Measurements from ENCODE around the gene HRAS. TPM values are rescaled to one million over a fixed set of nuclear protein-coding genes. Genes with fewer than 3 reads are reported as not detected.
A peak's percentile ranks its signal among the peaks of the same experiment; 100 is the strongest.

Gene HRAS
- polyA plus RNA-seq, 2 of the 4 experiments (the other 2 are of a cell fraction): 56.3 to 86.9 TPM

DNA sequence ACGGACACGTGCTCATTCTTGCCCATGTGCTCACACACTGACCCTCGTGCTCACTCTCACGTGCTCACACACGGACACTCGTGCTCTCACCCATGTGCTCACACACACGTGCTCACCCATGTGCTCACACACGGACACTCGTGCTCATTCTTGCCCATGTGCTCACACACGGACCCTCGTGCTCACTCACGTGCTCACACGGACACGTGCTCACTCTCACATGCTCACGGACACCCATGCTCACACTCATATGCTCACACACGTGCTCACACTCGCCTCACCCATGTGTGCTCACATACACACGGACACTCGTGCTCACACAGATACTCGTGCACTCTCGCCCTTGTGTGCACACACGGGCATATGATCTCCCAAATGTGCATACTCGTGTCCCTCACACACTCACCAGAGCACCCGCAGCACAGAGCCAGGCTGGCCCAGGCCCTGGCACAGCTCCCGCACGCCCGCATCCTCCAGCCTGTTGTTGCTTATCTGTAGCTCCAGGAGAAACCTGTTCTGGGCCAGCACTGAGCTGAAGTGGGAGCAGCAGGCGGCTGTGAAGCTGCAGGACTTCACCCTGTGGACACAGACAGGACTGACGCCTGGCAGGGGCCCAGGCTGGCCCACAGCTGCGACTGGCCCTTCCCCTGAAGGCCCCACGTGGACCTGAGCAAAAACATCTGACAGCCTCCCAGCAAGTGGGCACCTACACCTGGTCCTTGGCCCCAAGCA lies 37.6 kb downstream of the HRAS start:
- Histone ChIP-seq H3K4me1 (no peaks in the 10 kb centered on the region), H3K4me3 (no peak overlapping the region), H3K27ac (no peak overlapping the region), H3K4me2 (no peak overlapping the region), H3K9me3 (no peaks in the 10 kb centered on the region)
- WGBS (ENCODE audit: missing lambda C conversion rate): 96% methylated on average over 31 of the region's 31 CpGs
- FAIRE-seq (no peak), ATAC-seq (peak; percentile 4 to 6; a peak in 2 of 6 replicates), DNase-seq (ENCODE audit: low read depth in 1 of 2, low spot score in 1 of 2) (no peak)
- POLR2A ChIA-PET: interaction anchor here (0.9 to 1.3 kb wide), 2 partner anchors 9 to 101 kb away, joined by 3 to 7 read pairs; no protein-coding TSS in a partner anchor
- CTCF ChIA-PET: interaction anchor here (0.7 to 4.8 kb wide), 5 partner anchors 14 to 49 kb away, joined by 3 to 28 read pairs (median 4); no protein-coding TSS in a partner anchor
- no peak for TF ChIP-seq RFX5 (IDR thresholded peaks at IDR 0.05)
- no peak for TF ChIP-seq EHMT2 (IDR thresholded peaks at IDR 0.05; ENCODE audit: low read depth)
- TF ChIP-seq RNF2 (IDR thresholded peaks at IDR 0.05; ENCODE audit: borderline replicate concordance, low read depth): no peak
- TF ChIP-seq KDM1A (IDR thresholded peaks at IDR 0.05; ENCODE audit: low read depth): no peak
- no peak for TF ChIP-seq MAZ (IDR thresholded peaks at IDR 0.05; ENCODE audit: borderline replicate concordance, low read depth, low read length)
- no peak for TF ChIP-seq HEYL (CRISPR knock-in tag; IDR thresholded peaks at IDR 0.05)
- TF ChIP-seq ESRRA (IDR thresholded peaks at IDR 0.05; ENCODE audit: borderline replicate concordance, low read length): no peak
- no peak for TF ChIP-seq SMC3 (IDR thresholded peaks at IDR 0.05)
- TF ChIP-seq, protein P1, sequence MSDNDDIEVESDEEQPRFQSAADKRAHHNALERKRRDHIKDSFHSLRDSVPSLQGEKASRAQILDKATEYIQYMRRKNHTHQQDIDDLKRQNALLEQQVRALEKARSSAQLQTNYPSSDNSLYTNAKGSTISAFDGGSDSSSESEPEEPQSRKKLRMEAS (IDR thresholded peaks at IDR 0.05): no peak
- no peak for TF ChIP-seq HOXB5 (CRISPR knock-in tag; IDR thresholded peaks at IDR 0.05)

DNA sequence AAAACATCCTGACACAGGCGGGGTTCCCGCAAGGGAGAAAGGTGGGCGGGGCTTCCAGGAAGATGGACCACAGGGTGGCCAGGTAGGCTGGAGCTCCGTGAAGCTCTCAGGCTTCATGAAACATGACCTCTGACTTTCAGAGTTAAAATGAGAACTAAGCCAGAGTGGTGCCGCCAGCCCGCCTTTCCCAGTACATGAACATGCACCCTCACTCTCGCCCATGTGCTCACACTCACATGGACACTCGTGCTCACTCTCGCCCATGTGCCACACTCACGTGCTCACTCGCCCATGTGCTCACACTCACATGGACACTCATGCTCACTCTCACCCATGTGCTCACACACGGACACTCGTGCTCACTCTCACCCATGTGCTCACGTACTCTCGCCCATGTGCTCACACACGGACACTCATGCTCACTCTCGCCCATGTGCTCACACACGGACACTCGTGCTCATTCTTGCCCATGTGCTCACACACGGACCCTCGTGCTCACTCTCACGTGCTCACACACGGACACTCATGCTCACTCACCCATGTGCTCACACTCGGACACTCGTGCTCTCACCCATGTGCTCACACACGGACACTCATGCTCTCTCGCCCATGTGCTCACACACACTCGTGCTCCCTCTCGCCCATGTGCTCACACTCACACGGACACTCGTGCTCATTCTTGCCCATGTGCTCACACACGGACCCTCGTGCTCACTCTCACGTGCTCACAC lies 38.4 kb downstream of the HRAS start:
- TF ChIP-seq EHF (CRISPR knock-in tag; IDR thresholded peaks at IDR 0.05) (no peak), NFE2L2 (conservative IDR thresholded peaks at IDR 0.05; ENCODE audit: low read length) (no peak), EHMT2 (IDR thresholded peaks at IDR 0.05; ENCODE audit: low read depth) (no peak), NR3C1 (IDR thresholded peaks at IDR 0.05) (no peak), CEBPB (IDR thresholded peaks at IDR 0.05) (no peak), TP53 (CRISPR knock-in tag; IDR thresholded peaks at IDR 0.05) (no peak), RCOR1 (IDR thresholded peaks at IDR 0.05; ENCODE audit: low read depth, low read length) (no peak), JUNB (IDR thresholded peaks at IDR 0.05) (no peak), RAD21 (conservative IDR thresholded peaks at IDR 0.05 in 1 of 2, IDR thresholded peaks at IDR 0.05 in 1 of 2) (no peak), RARB (CRISPR knock-in tag; IDR thresholded peaks at IDR 0.05) (no peak), HDAC2 (IDR thresholded peaks at IDR 0.05) (no peak), TFCP2L1 (CRISPR knock-in tag; IDR thresholded peaks at IDR 0.05) (no peak)
- TF ChIP-seq, protein P2, sequence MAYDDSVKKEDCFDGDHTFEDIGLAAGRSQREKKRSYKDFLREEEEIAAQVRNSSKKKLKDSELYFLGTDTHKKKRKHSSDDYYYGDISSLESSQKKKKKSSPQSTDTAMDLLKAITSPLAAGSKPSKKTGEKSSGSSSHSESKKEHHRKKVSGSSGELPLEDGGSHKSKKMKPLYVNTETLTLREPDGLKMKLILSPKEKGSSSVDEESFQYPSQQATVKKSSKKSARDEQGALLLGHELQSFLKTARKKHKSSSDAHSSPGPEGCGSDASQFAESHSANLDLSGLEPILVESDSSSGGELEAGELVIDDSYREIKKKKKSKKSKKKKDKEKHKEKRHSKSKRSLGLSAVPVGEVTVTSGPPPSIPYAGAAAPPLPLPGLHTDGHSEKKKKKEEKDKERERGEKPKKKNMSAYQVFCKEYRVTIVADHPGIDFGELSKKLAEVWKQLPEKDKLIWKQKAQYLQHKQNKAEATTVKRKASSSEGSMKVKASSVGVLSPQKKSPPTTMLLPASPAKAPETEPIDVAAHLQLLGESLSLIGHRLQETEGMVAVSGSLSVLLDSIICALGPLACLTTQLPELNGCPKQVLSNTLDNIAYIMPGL (CRISPR knock-in tag; IDR thresholded peaks at IDR 0.05; ENCODE audit: borderline replicate concordance): no peak
- TF ChIP-seq, protein P3, sequence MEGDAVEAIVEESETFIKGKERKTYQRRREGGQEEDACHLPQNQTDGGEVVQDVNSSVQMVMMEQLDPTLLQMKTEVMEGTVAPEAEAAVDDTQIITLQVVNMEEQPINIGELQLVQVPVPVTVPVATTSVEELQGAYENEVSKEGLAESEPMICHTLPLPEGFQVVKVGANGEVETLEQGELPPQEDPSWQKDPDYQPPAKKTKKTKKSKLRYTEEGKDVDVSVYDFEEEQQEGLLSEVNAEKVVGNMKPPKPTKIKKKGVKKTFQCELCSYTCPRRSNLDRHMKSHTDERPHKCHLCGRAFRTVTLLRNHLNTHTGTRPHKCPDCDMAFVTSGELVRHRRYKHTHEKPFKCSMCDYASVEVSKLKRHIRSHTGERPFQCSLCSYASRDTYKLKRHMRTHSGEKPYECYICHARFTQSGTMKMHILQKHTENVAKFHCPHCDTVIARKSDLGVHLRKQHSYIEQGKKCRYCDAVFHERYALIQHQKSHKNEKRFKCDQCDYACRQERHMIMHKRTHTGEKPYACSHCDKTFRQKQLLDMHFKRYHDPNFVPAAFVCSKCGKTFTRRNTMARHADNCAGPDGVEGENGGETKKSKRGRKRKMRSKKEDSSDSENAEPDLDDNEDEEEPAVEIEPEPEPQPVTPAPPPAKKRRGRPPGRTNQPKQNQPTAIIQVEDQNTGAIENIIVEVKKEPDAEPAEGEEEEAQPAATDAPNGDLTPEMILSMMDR (IDR thresholded peaks at IDR 0.05): no peak
- TF ChIP-seq, protein P4, sequence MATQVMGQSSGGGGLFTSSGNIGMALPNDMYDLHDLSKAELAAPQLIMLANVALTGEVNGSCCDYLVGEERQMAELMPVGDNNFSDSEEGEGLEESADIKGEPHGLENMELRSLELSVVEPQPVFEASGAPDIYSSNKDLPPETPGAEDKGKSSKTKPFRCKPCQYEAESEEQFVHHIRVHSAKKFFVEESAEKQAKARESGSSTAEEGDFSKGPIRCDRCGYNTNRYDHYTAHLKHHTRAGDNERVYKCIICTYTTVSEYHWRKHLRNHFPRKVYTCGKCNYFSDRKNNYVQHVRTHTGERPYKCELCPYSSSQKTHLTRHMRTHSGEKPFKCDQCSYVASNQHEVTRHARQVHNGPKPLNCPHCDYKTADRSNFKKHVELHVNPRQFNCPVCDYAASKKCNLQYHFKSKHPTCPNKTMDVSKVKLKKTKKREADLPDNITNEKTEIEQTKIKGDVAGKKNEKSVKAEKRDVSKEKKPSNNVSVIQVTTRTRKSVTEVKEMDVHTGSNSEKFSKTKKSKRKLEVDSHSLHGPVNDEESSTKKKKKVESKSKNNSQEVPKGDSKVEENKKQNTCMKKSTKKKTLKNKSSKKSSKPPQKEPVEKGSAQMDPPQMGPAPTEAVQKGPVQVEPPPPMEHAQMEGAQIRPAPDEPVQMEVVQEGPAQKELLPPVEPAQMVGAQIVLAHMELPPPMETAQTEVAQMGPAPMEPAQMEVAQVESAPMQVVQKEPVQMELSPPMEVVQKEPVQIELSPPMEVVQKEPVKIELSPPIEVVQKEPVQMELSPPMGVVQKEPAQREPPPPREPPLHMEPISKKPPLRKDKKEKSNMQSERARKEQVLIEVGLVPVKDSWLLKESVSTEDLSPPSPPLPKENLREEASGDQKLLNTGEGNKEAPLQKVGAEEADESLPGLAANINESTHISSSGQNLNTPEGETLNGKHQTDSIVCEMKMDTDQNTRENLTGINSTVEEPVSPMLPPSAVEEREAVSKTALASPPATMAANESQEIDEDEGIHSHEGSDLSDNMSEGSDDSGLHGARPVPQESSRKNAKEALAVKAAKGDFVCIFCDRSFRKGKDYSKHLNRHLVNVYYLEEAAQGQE (IDR thresholded peaks at IDR 0.05): no peak
- TF ChIP-seq, protein P5, sequence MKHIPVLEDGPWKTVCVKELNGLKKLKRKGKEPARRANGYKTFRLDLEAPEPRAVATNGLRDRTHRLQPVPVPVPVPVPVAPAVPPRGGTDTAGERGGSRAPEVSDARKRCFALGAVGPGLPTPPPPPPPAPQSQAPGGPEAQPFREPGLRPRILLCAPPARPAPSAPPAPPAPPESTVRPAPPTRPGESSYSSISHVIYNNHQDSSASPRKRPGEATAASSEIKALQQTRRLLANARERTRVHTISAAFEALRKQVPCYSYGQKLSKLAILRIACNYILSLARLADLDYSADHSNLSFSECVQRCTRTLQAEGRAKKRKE (CRISPR knock-in tag; IDR thresholded peaks at IDR 0.05; ENCODE audit: low read depth): no peak
- CTCF ChIA-PET: interaction anchor here (1.1 to 1.3 kb wide), 2 partner anchors 9 to 49 kb away, joined by 4 read pairs; no protein-coding TSS in a partner anchor
- no peaks in the 10 kb centered on the region for H3K4me1 ChIP-seq
- H3K27ac ChIP-seq: no peak overlapping the region
- ATAC-seq (no peak), DNase-seq (ENCODE audit: low read depth in 1 of 2, low spot score in 1 of 2) (no peak), FAIRE-seq (no peak)
- H3K4me3 ChIP-seq: no peak overlapping the region
- 96% methylated on average over 34 of the region's 34 CpGs for WGBS (ENCODE audit: missing lambda C conversion rate)
- POLR2A ChIA-PET: no interaction called here
- H3K9me3 ChIP-seq: no peaks in the 10 kb centered on the region
- no peak overlapping the region for H3K4me2 ChIP-seq

Data from A549 (cell line).